ENCODE results near the gene DTL.

DTL gene

GRCh38 chr1:212039622-212040021, 4.1 kb downstream of the DTL start:
- Histone ChIP-seq H3K27ac (ENCODE audit: low read length) (no peak overlapping the region), H3K4me3 (ENCODE audit: low read length) (no peak overlapping the region), H3K4me1 (ENCODE audit: control insufficient read depth, low read depth, low read length) (peaks cover 6% of the 10 kb centered on the region), H3K9ac (ENCODE audit: low read length) (no peak overlapping the region), H3K27me3 (ENCODE audit: control insufficient read depth, insufficient read depth, low read length) (no peaks in the 10 kb centered on the region), H3K36me3 (ENCODE audit: control insufficient read depth, low read depth, low read length) (peaks cover 18% of the 10 kb centered on the region), H3K9me3 (ENCODE audit: control insufficient read depth, low read depth, low read length) (no peaks in the 10 kb centered on the region)

GRCh38 chr1:212040629-212041412, 5.3 kb downstream of the DTL start:
- Histone ChIP-seq H3K4me3 (ENCODE audit: low read length) (no peak overlapping the region), H3K36me3 (ENCODE audit: control insufficient read depth, low read depth, low read length) (peaks cover 30% of the 10 kb centered on the region), H3K9ac (ENCODE audit: low read length) (no peak overlapping the region), H3K27me3 (ENCODE audit: control insufficient read depth, insufficient read depth, low read length) (no peaks in the 10 kb centered on the region), H3K9me3 (ENCODE audit: control insufficient read depth, low read depth, low read length) (no peaks in the 10 kb centered on the region), H3K4me1 (ENCODE audit: control insufficient read depth, low read depth, low read length) (peaks cover 6% of the 10 kb centered on the region), H3K27ac (ENCODE audit: low read length) (no peak overlapping the region)

DNA sequence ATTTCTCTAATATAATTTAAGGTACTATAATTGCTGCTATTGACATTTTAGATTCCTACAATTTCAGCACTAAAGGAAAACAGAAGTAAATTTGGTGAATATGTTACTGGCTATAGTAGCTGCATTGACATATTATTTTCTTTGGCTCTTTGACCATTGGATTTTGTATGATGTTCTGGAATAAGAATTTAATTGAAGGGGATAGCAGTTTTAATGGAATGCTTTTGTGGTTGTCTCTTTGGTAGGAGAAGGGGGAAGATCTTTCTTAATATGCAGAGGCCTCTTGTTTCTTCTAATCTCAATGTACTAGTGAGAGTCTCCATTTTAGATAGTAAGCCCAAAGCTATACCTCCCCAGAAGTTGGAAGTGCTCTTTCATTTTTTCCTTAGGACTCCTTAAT, 6.9 kb downstream of the DTL start:
- Histone ChIP-seq H3K9ac (ENCODE audit: low read length) (no peak overlapping the region), H3K36me3 (ENCODE audit: control insufficient read depth, low read depth, low read length) (peaks cover 35% of the 10 kb centered on the region), H3K9me3 (ENCODE audit: control insufficient read depth, low read depth, low read length) (no peaks in the 10 kb centered on the region), H3K27ac (ENCODE audit: low read length) (no peak overlapping the region), H3K4me3 (ENCODE audit: low read length) (no peak overlapping the region), H3K27me3 (ENCODE audit: control insufficient read depth, insufficient read depth, low read length) (no peaks in the 10 kb centered on the region), H3K4me1 (ENCODE audit: control insufficient read depth, low read depth, low read length) (no peaks in the 10 kb centered on the region)

DNA sequence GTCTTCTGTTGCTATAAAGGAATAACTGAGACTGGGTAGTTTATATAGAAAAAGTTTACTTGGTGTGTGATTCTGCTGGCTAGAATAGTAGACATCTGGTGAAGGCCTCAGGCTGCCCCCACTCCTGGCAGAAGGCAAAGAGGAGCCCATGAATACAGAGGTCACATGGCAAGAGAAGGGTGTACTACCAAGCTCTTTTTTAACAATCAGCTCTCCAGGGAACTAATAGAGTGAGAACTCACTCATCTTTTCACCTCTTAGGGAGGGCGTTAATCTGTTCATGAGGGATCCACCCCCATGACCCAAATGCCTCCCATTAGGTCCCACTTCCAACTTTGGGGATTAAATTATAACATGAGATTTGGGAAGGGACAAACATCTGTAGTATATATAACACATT, 9.3 kb downstream of the DTL start:
- Histone ChIP-seq H3K9ac (ENCODE audit: low read length) (no peak overlapping the region), H3K9me3 (ENCODE audit: control insufficient read depth, low read depth, low read length) (no peaks in the 10 kb centered on the region), H3K36me3 (ENCODE audit: control insufficient read depth, low read depth, low read length) (peaks cover 44% of the 10 kb centered on the region), H3K27ac (ENCODE audit: low read length) (no peak overlapping the region), H3K4me3 (ENCODE audit: low read length) (no peak overlapping the region), H3K4me1 (ENCODE audit: control insufficient read depth, low read depth, low read length) (no peaks in the 10 kb centered on the region), H3K27me3 (ENCODE audit: control insufficient read depth, insufficient read depth, low read length) (no peaks in the 10 kb centered on the region)

- Histone ChIP-seq H3K4me1 (ENCODE audit: control insufficient read depth, low read depth, low read length) (no peaks in the 10 kb centered on the region), H3K4me3 (ENCODE audit: low read length) (no peak overlapping the region), H3K9ac (ENCODE audit: low read length) (no peak overlapping the region), H3K27me3 (ENCODE audit: control insufficient read depth, insufficient read depth, low read length) (no peaks in the 10 kb centered on the region), H3K27ac (ENCODE audit: low read length) (no peak overlapping the region), H3K36me3 (ENCODE audit: control insufficient read depth, low read depth, low read length) (peaks cover 50% of the 10 kb centered on the region), H3K9me3 (ENCODE audit: control insufficient read depth, low read depth, low read length) (no peaks in the 10 kb centered on the region)
Measured at GRCh38 chr1:212045981-212046380, 10.4 kb downstream of the DTL start.

GRCh38 chr1:212053993-212054392, 18.4 kb downstream of the DTL start:
- no peaks in the 10 kb centered on the region for H3K9me3 ChIP-seq (ENCODE audit: control insufficient read depth, low read depth, low read length)
- no peaks in the 10 kb centered on the region for H3K4me1 ChIP-seq (ENCODE audit: control insufficient read depth, low read depth, low read length)
- no peak overlapping the region for H3K27ac ChIP-seq (ENCODE audit: low read length)
- H3K4me3 ChIP-seq (ENCODE audit: low read length), result no peak overlapping the region
- no peak overlapping the region for H3K9ac ChIP-seq (ENCODE audit: low read length)
- H3K36me3 ChIP-seq (ENCODE audit: control insufficient read depth, low read depth, low read length), result peaks cover 72% of the 10 kb centered on the region
- no peaks in the 10 kb centered on the region for H3K27me3 ChIP-seq (ENCODE audit: control insufficient read depth, insufficient read depth, low read length)

GRCh38 chr1:212055333-212055732, 19.8 kb downstream of the DTL start:
- Histone ChIP-seq H3K4me3 (ENCODE audit: low read length) (no peak overlapping the region), H3K9ac (ENCODE audit: low read length) (no peak overlapping the region), H3K27me3 (ENCODE audit: control insufficient read depth, insufficient read depth, low read length) (no peaks in the 10 kb centered on the region), H3K4me1 (ENCODE audit: control insufficient read depth, low read depth, low read length) (no peaks in the 10 kb centered on the region), H3K27ac (ENCODE audit: low read length) (no peak overlapping the region), H3K36me3 (ENCODE audit: control insufficient read depth, low read depth, low read length) (peaks cover 70% of the 10 kb centered on the region), H3K9me3 (ENCODE audit: control insufficient read depth, low read depth, low read length) (no peaks in the 10 kb centered on the region)

GRCh38 chr1:212060632-212061472, 25.3 kb downstream of the DTL start:
- no peaks in the 10 kb centered on the region for H3K27me3 ChIP-seq (ENCODE audit: control insufficient read depth, insufficient read depth, low read length)
- no peaks in the 10 kb centered on the region for H3K9me3 ChIP-seq (ENCODE audit: control insufficient read depth, low read depth, low read length)
- no peak overlapping the region for H3K4me3 ChIP-seq (ENCODE audit: low read length)
- peaks cover 57% of the 10 kb centered on the region for H3K36me3 ChIP-seq (ENCODE audit: control insufficient read depth, low read depth, low read length)
- H3K27ac ChIP-seq (ENCODE audit: low read length), result no peak overlapping the region
- H3K4me1 ChIP-seq (ENCODE audit: control insufficient read depth, low read depth, low read length), result no peaks in the 10 kb centered on the region
- no peak overlapping the region for H3K9ac ChIP-seq (ENCODE audit: low read length)

GRCh38 chr1:212062832-212063438, 27.4 kb downstream of the DTL start:
- Histone ChIP-seq H3K9ac (ENCODE audit: low read length) (no peak overlapping the region), H3K9me3 (ENCODE audit: control insufficient read depth, low read depth, low read length) (no peaks in the 10 kb centered on the region), H3K36me3 (ENCODE audit: control insufficient read depth, low read depth, low read length) (peaks cover 59% of the 10 kb centered on the region), H3K27ac (ENCODE audit: low read length) (no peak overlapping the region), H3K4me3 (ENCODE audit: low read length) (no peak overlapping the region), H3K4me1 (ENCODE audit: control insufficient read depth, low read depth, low read length) (no peaks in the 10 kb centered on the region), H3K27me3 (ENCODE audit: control insufficient read depth, insufficient read depth, low read length) (no peaks in the 10 kb centered on the region)

DNA sequence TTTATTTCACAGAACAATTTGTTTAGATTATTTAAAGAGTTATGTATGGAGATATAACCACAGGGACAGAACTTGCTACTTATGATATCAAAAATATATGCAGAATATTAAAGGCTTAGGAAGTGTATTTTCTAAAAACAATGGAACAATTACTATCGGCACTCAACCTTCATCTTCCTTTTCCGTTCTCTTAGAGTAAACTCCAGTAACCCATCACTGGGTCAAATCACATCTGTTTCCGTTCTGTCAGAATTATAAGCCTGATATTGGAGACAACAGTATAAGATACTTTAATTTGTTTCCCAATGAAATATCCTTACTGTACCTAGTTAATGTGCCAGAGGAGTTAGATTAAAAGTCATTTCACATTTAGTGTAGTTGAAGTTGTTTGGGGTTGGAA, 32.2 kb downstream of the DTL start:
- Histone ChIP-seq H3K27ac (ENCODE audit: low read length) (no peak overlapping the region), H3K4me1 (ENCODE audit: control insufficient read depth, low read depth, low read length) (no peaks in the 10 kb centered on the region), H3K4me3 (ENCODE audit: low read length) (no peak overlapping the region), H3K9me3 (ENCODE audit: control insufficient read depth, low read depth, low read length) (no peaks in the 10 kb centered on the region), H3K36me3 (ENCODE audit: control insufficient read depth, low read depth, low read length) (peaks cover 75% of the 10 kb centered on the region), H3K9ac (ENCODE audit: low read length) (no peak overlapping the region), H3K27me3 (ENCODE audit: control insufficient read depth, insufficient read depth, low read length) (no peaks in the 10 kb centered on the region)

GRCh38 chr1:212070720-212071302, 35.3 kb downstream of the DTL start:
- Histone ChIP-seq H3K4me1 (ENCODE audit: control insufficient read depth, low read depth, low read length) (no peaks in the 10 kb centered on the region), H3K27me3 (ENCODE audit: control insufficient read depth, insufficient read depth, low read length) (no peaks in the 10 kb centered on the region), H3K9ac (ENCODE audit: low read length) (no peak overlapping the region), H3K4me3 (ENCODE audit: low read length) (no peak overlapping the region), H3K9me3 (ENCODE audit: control insufficient read depth, low read depth, low read length) (no peaks in the 10 kb centered on the region), H3K36me3 (ENCODE audit: control insufficient read depth, low read depth, low read length) (peaks cover 82% of the 10 kb centered on the region), H3K27ac (ENCODE audit: low read length) (no peak overlapping the region)
